CD4-positive, alpha-beta T cell treated with Interferon gamma for 1 hour (primary cell): ENCODE measurements around the gene STK11IP.
"Not testable (repeated sequence)": the region's sequence is repeated elsewhere in the genome, so short reads cannot be mapped to it uniquely, and the experiment has no call there.

ENCODE experiments used
- DNase-seq: peaks from one replicate; pipeline ENCODE4 v3.0.0-alpha.2; 2020

STK11IP gene

DNA sequence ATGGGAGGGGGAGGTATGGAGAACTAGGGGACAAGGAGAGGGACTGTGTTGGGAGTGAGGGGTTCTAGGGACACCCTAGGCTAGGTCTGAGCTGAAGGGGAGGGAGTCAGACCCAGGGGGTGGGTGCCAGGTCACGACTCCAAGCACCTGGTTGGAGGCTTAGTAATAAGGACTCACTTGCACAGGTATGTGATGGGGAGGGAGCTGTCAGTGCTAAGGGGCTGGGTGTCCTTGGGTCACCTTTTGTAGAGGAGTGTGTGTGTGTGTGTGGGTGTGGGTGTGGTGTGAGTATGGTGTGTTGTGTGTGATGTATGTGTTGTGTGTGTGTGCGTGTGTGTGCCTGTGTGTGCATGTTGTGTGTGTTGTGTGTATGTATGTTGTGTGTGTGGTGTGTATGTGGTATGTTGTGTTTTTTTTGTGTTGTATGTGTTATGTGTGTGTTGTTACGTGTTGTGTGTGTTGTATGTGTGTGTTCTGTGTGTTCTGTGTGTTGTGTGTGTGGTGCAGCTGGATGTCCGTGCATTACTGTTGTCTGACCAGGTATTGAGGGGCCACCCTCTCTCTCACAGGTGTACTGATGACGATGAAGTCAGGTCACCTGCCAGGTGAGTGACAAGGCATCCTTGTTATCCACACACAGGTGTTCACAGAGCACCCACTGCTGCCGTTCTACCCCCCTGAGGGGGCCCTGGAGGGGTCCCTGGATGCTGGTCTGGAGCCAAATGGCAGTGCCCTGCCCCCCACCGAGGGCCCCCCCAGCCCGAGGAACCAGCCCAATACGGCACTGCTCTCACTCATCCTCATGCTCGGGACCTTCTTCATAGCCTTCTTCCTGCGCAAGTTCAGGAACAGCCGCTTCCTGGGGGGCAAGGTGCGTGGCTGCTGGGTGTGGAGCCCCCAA lies 39.5 kb downstream of the STK11IP start:
- DNase-seq, result no peak

DNA sequence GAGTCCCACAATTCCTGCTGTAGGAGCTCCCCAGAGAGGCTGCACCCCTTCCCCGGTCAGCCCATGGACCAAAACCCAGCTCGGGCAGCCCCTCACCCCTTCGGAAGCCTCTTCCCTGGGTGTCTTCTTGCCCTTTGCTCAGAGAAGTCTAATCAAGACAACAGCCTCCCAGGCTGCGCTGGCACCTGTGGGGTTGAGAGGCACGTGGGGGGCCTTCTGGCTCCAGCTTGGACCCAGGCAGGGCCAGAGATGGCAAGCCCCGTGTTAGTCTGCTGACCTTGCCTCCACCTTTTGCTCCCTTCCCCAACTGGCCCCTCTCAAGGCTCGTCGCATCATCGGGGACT lies 40.2 kb downstream of the STK11IP start:
- no peak for DNase-seq

DNA sequence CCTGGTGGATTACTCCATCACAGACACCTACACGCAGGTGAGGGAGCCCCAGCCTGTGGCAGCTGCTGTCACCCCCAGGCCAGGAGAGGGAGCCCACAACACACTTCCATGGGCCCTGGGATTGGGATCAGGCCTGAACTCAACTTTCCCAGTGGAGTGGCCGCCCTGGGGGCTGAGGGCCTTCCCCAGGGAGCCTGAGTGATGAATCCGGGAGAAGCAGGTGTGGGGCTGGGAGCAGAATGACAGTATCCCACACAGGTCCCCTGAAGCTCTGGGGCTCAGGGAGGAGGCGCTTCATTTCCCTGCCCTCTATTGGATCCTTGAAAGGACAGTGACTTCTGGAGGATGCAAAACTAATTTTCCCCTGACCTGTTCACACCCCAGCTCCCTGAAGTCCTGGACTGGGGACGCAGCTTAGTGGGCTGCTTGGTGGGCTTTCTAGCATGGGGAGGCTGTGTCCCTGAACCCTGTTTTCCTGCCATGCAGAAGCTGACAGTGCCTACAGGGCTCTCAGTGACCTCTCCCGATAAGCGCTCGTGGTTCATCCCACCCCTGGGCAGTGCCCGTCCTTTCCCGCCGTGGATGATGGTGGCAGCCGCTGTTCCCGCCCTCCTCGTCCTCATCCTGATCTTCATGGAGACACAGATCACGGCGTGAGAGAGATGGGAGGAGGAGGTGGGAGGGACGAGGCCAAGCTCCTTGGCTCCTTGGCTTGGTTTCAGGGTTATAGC lies 40.7 kb downstream of the STK11IP start:
- DNase-seq, result no peak

DNA sequence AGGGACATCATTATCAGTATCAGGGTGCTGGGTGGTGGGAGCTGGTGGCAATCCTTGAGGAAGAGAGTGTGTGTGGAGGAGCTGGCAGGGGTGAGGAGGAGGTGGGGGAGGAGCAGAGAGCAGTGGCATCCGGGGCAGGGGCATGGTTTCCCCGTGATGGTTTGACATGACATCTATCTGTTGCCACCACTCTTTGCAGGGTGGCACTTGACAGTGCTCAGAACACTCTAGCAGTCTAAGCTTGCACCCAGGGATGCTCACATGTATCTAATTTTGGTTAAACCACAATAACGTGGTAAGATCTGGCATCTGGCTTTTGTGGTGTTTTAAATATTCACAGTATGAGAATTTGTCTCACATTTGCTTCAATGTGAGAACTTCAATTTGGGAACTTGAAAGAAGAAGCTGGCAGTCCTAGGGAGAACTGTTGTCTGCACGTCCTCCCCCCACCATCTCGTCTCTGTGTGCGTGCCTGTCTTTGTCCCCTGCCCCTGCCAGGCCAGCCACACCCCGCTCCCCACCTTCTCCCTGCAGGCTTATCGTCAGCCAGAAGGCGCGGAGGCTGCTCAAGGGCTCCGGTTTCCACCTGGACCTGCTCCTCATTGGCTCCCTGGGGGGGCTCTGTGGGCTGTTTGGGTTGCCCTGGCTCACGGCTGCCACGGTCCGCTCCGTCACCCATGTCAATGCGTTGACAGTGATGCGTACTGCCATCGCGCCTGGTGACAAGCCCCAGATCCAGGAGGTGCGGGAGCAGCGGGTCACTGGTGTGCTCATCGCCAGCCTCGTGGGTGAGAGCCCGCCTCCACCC lies 41.5 kb downstream of the STK11IP start:
- DNase-seq, result no peak

DNA sequence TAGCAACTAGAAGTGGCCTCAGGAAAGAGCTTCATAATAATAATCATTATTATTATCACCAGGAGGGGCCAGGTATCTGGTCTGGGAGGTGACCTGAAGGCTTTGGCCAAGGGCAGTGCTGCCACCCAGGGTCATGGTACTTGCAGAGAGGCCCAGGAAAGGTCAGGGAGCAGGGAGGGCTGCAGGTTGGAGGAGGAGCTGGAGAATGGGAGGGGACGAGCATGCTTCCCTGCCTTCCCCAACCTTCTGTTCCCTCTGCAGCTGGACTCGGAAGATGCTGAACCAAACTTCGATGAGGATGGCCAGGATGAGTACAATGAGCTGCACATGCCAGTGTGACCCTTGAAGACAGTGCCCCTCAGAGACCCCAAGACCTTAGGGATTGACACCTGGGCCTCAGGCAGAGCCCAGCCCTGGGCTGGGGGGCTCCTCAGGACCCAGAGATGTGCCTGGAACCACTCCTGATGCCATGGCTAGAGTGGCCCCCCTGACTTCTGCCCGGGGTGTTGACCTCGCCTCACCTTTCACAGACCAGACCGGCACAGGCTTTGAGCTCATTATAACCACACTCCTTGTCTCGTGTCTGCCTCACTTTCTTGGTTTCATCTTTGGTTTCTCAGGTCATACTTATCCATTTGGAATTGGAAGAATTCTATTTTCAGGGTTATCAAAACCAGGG lies 43.9 kb downstream of the STK11IP start:
- no peak for DNase-seq

DNA sequence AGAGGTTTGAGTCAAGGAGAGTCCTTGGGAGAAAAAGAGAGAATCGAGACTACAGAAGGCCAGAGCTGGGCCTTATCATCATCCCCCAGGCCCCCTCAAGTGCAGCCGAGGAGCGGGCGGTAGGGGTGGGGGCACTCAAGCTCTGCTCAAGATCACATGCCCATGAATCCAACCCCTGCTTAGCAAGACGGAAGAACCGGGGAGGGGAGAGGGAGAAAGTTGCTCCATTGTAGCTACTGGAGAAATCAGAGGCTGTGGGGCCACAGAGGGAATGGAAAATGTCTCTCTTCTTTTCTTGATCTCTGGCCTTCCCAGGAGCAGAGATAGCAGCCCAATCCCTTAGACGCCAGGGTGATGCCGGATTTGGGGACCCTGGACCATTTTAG lies 44.4 kb downstream of the STK11IP start:
- no peak for DNase-seq

DNA sequence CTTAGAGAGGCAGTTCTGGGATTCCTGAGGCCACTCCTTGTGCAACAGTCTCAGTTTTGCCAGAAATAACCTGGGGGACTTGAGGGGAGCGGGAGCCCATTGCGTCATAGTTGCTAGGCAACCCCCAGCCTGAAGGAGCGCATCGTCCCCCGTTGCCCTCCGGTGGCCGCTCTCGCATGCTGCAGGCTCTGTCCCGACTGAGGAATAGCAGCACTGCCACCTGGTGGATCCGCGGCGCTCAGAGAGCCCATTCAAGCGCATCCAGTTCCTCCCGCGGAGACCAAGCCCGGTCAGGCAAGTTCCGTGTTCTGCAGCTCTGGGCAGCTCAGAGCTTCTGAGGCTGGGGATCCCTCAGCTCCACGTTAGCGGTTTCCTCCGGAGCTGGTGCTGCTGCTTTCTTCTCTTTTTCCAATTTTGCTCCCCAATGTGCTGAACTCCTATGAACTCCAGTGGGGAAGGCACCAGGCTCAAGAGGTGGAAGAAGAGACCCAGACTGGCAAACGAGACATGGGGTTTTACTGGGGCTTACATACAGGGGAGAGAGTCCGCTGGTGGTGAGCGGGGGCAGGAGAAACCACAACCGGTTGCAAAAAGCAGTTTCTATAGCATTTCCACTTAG lies 44.9 kb downstream of the STK11IP start:
- peak; percentile 91 for DNase-seq

DNA sequence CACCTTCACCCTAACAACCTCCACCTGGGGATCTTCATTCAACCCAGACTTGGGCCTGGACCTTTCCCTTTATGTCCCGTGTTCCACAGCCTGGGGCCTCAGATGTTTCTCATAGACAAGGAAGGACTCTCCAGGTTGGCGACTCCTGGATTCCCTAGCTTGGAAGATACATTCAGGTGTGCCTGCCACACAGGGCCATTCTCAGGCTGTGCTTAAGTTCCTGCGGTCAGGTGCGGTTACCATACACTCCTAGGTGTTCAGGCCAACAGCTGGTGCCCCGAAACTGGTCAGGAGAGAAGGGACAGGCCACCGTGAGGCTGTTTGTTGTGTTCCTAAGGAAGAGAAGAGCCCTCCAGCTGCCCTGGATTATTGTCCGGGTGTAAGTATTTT lies 45.4 kb downstream of the STK11IP start:
- DNase-seq, result no peak

DNA sequence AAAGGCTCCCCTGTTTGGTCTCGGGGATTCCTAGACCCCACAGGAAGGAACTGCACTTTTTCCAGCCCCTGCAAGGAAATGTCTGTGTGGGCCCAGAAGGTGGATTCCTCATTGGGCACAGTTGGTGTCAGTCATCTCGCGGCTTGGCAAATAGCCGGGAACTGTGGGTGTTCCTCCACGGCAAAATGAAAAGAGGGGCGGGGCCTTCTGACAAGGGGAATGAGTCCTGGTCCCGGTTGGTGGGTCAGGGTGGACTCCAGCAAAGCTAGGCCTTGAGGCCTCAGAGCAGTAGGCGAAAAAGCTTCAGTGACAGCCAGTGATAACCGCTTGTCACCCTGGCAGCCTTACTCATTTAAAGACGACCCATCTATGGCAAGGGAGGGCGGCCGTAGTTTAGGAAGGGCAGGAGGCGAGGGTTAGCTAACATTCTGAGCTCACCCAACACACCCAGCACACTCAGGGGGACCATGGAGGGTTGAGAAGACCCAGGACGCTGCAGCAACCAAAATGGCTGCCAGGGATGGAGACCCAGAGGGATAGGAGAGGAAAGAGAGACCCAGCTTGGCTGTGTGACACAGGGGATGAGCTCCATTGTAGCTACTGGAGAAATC lies 46.2 kb downstream of the STK11IP start:
- DNase-seq, result no peak

DNA sequence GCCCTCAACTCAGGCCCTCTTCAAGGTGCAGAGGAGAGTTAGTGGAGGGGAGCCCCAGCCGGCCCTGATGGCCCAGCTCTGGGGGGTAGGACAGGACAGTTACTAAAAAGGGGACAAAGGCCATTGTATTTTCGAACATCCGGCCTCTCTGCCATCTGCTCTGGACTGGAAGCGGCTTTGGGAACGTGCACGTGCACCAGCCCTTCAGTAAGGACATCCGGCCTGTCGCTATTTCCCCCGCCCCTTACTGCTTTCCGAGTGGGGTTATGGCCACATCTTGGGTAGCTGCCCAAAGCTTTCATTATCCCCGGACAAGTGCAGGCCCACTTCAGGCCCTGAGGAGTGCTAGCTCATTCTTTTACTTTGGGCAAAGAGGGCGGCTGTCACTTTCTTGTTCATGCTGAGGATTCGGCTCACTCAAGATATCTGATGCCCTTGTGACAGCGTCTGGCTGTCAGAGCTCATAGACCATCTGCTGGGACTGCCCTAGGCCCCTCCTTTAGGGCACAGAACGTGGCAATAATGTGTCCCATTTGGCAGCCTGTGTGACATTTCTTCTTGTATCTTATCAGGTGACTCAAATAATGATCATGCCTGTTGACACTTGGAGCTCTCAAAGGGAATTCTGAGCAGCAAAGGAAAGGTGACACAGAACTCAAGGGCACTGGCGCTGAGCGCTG lies 47.3 kb downstream of the STK11IP start:
- no peak for DNase-seq

DNA sequence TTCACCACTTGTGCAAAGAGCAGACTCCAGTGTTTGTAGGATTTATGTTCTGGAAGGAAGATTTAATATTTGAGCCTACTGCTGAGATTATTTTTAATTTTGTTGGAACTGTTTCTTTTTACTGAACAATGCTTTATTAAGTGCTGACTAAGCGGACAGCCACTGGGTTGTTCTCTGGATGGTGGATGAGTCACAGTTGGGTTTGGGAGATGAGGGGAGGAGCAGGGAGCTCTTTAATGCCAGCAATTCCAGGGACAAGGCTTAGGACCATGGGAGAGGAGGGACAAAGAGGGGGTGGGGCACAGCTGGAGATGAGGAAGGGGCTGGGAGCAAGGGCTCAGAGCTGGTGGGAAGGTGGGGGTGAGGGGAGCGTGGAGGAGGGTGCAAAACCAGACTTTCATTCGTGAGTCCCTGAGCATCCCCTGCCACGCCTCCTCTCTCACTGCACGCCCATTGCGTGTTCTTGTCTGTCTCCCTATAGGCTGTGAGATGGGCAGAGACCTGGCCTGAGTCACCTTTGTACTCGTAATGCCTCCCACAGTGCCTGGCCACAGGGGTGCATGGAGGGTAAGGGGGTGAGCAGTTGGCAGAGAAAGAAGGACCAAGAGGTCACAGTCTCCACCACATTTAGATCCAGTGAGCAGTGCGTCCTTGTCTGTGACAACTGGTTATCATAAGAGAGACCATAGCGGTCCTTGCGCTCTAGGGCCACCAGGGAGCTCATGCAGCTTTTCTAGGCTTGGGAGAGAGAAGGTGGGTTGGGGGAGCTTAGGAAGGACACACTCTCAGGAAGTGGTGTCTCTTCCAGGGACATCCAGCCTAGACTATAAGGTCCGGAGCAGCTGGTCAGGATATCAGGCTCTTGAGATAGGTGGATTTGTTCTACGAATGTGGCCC lies 48.2 kb downstream of the STK11IP start:
- no peak for DNase-seq

DNA sequence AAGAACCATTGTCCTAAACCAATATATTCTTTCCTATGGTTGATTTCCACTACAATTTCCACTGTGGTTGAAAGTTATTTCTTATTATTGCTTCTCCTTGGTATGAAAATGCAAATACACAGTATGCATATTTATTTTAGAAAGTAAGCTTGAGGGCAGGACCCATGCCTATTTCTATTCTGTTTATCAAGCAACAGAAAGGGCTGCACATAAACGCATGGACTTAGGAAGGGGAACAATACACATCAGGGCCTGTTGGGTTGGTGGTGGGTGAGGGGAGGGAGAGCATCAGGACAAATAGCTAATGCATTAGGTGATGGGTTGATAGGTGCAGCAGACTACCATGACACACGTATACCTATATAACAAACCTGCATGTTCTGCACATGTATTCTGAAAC lies 50.5 kb downstream of the STK11IP start:
- DNase-seq, result no peak

DNA sequence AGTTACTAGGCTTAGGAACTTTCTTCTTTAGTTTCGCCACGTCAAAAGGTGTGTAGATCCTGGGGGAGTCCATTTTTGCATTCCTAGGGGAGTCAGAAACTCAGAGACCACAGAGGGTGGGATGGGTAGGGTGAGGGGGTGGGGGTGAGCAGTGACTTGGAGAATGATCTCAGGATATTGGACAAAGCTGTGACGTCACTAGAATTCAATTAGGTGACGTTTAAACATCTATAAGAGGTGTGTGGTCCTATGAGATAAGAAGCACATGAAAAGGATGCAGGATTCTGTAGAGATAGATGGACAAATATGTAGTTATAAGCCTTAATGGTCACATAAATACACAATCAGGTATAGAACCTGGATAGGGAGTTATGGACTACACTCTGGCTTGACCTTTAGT lies 51.3 kb downstream of the STK11IP start:
- DNase-seq, result no peak

DNA sequence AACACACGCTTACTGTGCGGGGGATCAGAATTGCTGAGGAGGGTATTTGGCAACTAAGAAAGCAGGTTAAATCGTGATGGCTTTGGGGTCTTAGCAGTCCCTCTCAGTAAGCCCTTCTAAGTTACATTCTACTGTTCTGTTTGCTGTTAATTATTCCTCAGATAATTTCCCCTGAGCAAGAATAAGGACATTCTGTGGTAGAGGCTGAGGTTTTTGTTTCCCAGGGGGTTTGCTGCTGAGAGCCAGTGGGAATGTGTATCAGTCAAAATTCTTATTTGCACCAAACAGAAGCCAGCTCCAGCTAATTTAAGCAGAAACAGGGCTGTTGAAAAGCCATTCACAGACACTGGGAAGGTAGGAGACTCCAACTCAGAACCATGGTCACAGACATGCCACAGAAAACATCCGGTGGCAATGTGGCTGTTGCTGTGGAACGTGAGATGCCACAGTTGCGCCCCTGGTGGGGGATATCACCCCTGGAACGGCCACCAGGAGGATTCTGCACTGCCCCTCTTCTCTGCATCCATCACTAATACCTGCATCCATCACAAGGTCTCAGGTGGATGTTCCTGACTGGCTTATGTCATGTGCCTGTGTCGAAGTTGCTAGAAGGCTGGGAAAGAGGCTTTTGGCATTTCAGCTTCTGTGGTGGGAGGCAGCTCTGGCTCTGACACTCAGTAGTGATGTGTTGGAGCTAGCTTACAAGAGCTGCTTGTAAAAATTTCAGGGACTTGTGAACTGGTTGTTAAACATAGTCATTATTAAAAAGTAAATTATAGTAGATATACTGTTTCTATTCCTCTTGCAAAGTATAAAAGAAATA lies 53.0 kb downstream of the STK11IP start:
- DNase-seq, result no peak

DNA sequence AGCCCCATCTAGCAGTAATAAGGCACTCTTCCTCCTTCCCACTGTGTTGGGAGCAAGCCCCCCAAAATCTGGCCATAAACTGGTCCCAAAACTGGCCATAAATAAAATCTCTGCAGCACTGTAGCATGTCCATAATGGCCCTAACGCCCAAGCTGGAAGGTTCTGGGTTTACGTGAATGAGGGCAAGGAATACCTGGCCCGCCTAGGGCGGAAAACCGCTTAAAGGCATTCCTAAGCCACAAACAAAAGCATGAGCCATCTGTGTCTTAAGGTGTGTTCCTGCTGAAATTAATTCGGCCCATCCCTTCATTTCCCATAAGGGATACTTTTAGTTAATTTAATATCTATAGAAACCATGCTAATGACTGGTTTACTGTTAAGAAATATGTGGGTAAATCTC lies 54.0 kb downstream of the STK11IP start:
- not testable (repeated sequence) for DNase-seq

DNA sequence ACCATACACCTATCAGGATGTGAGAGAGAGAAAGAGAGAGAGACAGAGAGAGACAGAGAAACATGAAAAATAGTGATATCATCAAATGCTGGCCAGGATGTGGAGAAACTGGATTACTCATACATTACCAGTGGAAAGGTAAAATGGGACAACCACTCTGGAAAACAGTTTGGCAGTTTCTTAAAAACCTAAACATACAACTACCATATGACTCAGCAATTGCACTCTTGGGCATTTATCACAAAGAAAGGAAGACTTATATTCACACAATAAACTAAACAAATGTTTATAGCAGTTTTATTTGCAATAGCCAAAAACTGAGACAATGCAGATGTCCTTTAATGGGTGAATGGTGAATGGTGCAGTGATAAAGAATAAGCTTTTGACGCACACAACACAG lies 58.9 kb downstream of the STK11IP start:
- no peak for DNase-seq

DNA sequence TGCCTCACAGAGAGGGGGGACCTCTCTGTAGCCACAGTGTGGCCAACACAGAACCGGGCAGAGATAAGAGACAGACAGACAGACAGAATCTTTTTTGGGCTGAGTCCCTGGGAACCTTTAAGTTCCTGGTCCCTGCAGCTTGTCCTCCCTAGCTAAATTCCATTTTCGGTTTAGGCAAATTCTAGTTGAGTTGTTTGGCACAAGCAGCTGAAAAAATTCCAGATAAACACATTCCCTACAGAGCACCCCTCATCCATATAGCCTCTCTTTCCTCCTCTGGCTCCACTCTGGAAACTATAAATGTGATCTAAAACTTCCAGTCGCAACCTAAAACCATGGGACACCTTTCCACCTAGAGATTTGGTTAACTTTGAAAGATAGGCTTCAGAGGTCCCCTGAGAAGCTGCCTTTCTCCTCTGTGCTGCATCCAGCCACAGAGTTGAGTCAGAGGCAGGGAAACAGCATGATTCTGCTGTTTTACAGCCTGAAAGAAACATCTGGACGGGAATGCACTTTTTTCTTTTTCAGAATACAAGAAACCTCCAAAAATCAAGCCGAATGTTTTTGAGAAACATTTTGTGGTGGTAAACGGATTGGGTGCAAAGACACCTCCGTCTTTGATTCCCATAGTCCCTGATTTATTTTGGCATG lies 60.7 kb downstream of the STK11IP start:
- DNase-seq, result no peak

DNA sequence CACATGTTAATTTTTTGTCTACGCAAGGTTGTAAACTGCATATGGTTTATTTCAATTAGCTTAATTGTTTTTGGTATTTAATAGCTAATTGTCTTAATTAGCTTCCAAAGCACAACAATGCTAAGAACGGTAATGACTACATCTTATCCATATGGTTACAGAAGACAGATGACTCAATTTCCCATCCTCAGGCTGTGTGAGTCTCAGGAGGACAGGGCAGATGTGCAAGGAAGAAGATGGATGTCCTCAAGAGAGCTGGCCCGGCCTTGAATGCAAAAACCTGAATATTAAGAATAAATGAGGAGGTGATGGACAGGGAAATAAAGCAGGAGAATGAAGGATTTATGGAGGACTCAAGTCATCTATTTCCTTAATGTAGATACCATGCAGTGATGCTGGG lies 61.2 kb downstream of the STK11IP start:
- DNase-seq, result no peak
